Gastrocnemius medialis (tissue), 4 donors: ENCODE results near the gene TMX1. TPM values are rescaled to one million over a fixed set of nuclear protein-coding genes. Genes with fewer than 3 reads are reported as not detected.

Experiments
- ATAC-seq, 2 donors: fragments of 150-250 bp; one replicate each; pipeline ENCODE4 v1.9.1; 2016
- DNase-seq, 2 donors: peaks; one replicate each; pipeline ENCODE4 v3.0.0-alpha.2; 2019
- H3K27ac ChIP-seq, 4 donors: fragments of 200-600 bp; sonication (generic); 1 replicate in 1 of 4; 2 replicates in 3 of 4; pipeline ENCODE4 v1.5.1; 2016 to 2018; ENCODE audit warnings: mild to moderate bottlenecking in 2 of 4, moderate library complexity in 1 of 4
- H3K27me3 ChIP-seq, 3 donors: fragments of 200-600 bp; sonication (generic) in 2 of 3; 1 replicate in 1 of 3; 2 replicates in 2 of 3; pipeline versions ENCODE4 v1.5.1 to v1.6.0; 2016 to 2019; ENCODE audit warnings: mild to moderate bottlenecking in 1 of 3, moderate library complexity in 1 of 3
- H3K36me3 ChIP-seq, 2 donors: fragments of 200-600 bp; sonication (generic) in 1 of 2; one replicate each; pipeline ENCODE4 v1.5.1; 2017 to 2018
- H3K4me1 ChIP-seq, 2 donors: fragments of 200-600 bp; sonication (generic) in 1 of 2; one replicate each; pipeline ENCODE4 v1.5.1; 2016 to 2017; ENCODE audit warnings: mild to moderate bottlenecking in 2 of 2
- H3K4me3 ChIP-seq, 4 donors: fragments of 200-600 bp; sonication (generic) in 3 of 4; 1 replicate in 1 of 4; 2 replicates in 3 of 4; pipeline ENCODE4 v1.5.1; 2016 to 2019; ENCODE audit warnings: mild to moderate bottlenecking in 2 of 4
- H3K9me3 ChIP-seq, 3 donors: fragments of 200-600 bp; sonication (generic) in 2 of 3; 1 replicate in 1 of 3; 2 replicates in 2 of 3; pipeline ENCODE4 v1.5.1; 2016 to 2019
- POLR2A ChIP-seq, 2 donors: fragments of 450-650 bp; IDR thresholded peaks; one replicate each; pipeline ENCODE4 v1.6.1; 2017; ENCODE audit warnings: antibody characterized with exemption in 2 of 2, mild to moderate bottlenecking in 2 of 2, moderate library complexity in 2 of 2
- in situ Hi-C, 4 donors: fragments of 200-750 bp; cut with MboI; loops; one replicate each; pipeline versions ENCODE4 v1.15.0 to v1.8.0; 2017; ENCODE audit warnings: low sequenced_read_pairs in 4 of 4
- intact Hi-C: fragments of 100-400 bp; cut with DNase I; formaldehyde crosslinking; loops from one replicate; pipeline ENCODE4 v1.15.1; 2023; ENCODE audit warnings: low total_unique reads
- total RNA-seq, 4 donors: library from RNA; depleted of rRNA; stranded (reverse); fragments of >200 nt; gene quantifications; one replicate each; pipeline versions ENCODE4 v1.1.0 to v1.2.3, GENCODE V29; 2016
- TF ChIP-seq, protein P1 (sequence below), 5 experiments: fragments of 450-650 bp in 3 of 5; fragments of 200-600 bp in 2 of 5; sonication (generic) in 2 of 5; IDR thresholded peaks in 4 of 5; conservative IDR thresholded peaks in 1 of 5; 1 replicate in 4 of 5; 2 replicates in 1 of 5; pipeline ENCODE4 v1.5.1; 2016 to 2019; ENCODE audit warnings: antibody characterized with exemption in 5 of 5, mild to moderate bottlenecking in 3 of 5, moderate library complexity in 3 of 5

Gene TMX1
- total RNA-seq, 4 donors from 2014 or later = 13.5 to 17.3 (median 15.7) TPM

DNA sequence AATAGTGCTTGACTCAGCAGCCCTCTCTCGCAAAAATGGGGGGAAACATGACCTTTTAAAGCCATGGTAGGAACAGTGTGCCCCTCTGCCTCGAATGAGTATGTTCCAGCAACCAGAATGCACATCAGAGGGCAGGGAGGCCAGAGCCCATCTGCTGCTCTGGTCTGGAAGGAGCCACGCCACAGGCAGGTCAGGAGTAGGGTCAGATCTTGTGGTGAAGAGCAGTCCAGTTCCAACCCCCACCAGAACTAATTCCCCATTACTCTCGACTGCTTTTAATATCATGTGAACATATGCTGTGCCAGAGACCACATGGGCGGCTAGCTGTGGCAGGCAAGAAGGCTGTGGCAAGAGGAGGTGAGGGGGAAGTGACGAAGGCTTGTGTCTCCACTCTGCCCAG lies 34.6 kb upstream of the TMX1 start:
- DNase-seq (no peak), ATAC-seq (no peak)
- no peak overlapping the region for H3K27ac ChIP-seq
- intact Hi-C loops (no loop called here), in situ Hi-C loops (loop anchor here in 1 of 4 donors (25.0 kb wide), 1 partner anchor 243 kb away; no protein-coding TSS in a partner anchor)
- no peaks in the 10 kb centered on the region for H3K4me1 ChIP-seq
- H3K4me3 ChIP-seq = no peak overlapping the region
- no peak for TF ChIP-seq POLR2A (IDR thresholded peaks at IDR 0.05)
- TF ChIP-seq, protein P1, sequence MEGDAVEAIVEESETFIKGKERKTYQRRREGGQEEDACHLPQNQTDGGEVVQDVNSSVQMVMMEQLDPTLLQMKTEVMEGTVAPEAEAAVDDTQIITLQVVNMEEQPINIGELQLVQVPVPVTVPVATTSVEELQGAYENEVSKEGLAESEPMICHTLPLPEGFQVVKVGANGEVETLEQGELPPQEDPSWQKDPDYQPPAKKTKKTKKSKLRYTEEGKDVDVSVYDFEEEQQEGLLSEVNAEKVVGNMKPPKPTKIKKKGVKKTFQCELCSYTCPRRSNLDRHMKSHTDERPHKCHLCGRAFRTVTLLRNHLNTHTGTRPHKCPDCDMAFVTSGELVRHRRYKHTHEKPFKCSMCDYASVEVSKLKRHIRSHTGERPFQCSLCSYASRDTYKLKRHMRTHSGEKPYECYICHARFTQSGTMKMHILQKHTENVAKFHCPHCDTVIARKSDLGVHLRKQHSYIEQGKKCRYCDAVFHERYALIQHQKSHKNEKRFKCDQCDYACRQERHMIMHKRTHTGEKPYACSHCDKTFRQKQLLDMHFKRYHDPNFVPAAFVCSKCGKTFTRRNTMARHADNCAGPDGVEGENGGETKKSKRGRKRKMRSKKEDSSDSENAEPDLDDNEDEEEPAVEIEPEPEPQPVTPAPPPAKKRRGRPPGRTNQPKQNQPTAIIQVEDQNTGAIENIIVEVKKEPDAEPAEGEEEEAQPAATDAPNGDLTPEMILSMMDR (IDR thresholded peaks at IDR 0.05 in 4 of 5, conservative IDR thresholded peaks at IDR 0.05 in 1 of 5) = no peak
- no peaks in the 10 kb centered on the region for H3K9me3 ChIP-seq
- H3K27me3 ChIP-seq = no peaks in the 10 kb centered on the region
- no peaks in the 10 kb centered on the region for H3K36me3 ChIP-seq

DNA sequence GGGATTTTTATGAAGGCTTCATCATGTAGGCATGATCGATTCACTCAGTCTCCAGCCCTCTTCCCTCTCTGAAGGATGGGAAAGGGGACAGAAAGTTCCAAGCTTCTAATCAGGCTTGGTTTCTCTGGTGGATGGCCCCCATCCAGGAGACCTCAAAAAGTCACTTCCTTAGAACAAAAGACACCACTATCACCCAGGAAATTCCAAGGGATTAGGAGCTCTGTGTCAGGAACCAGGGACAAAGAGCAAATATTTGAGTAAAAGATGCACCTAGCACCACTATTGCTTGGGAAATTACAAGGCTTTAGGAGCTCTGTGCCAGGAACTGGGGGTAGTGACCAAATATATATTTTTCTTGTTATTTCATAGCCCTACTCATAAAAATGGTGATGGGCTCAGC lies 33.6 kb upstream of the TMX1 start:
- Histone ChIP-seq H3K9me3 (no peaks in the 10 kb centered on the region), H3K4me3 (no peak overlapping the region), H3K4me1 (no peaks in the 10 kb centered on the region), H3K27ac (no peak overlapping the region), H3K36me3 (no peaks in the 10 kb centered on the region), H3K27me3 (no peaks in the 10 kb centered on the region)
- no peak for DNase-seq
- ATAC-seq = no peak
- in situ Hi-C loops = loop anchor here in 1 of 4 donors (25.0 kb wide), 1 partner anchor 244 kb away; no protein-coding TSS in a partner anchor
- TF ChIP-seq POLR2A (IDR thresholded peaks at IDR 0.05) = no peak
- TF ChIP-seq, protein P1 (IDR thresholded peaks at IDR 0.05 in 4 of 5, conservative IDR thresholded peaks at IDR 0.05 in 1 of 5) = no peak
- intact Hi-C loops = no loop called here

DNA sequence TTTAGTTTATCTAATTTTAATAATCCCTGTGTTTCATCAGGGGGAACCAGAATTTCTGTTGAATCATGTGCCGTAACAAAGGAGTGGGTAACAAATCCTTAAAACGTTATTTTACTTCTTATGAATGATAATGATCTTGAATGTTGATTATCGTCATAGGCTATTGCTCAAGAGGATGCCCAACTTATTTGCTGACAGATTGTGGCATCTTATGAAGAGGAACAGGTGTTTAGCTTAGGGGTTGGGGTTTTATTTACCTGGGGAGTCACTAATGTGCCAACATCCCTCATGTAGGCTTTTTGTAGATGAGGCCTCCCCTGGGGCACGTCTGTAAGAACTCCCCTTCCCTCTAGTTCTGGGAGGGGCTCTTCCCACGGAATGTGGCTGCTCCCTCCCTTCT lies 32.4 kb upstream of the TMX1 start:
- in situ Hi-C loops = loop anchor here in 1 of 4 donors (25.0 kb wide), 1 partner anchor 245 kb away; no protein-coding TSS in a partner anchor

DNA sequence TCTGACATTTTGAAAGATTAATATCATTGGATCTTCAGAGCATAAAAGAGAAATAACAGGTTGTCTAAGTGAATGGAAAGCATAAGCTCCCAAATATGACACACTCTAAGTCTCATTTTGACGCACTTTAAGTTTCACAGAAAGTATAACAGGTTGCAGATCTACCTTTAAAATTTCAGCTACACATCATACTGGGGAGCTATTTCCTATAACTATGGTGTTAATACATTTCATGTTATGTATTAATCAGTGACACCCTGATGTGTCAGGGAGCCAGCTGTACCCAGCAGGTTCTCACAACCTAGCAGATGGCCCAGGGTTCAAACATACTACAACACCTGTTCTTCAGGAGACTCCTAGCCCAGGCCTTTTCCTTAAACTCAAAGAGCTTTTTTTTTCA lies 31.1 kb upstream of the TMX1 start:
- Histone ChIP-seq H3K4me1 (no peaks in the 10 kb centered on the region), H3K27ac (no peak overlapping the region), H3K27me3 (no peaks in the 10 kb centered on the region), H3K4me3 (no peak overlapping the region), H3K36me3 (no peaks in the 10 kb centered on the region), H3K9me3 (no peaks in the 10 kb centered on the region)
- DNase-seq (no peak), ATAC-seq (no peak)
- TF ChIP-seq, protein P1 (IDR thresholded peaks at IDR 0.05 in 4 of 5, conservative IDR thresholded peaks at IDR 0.05 in 1 of 5) = no peak
- no peak for TF ChIP-seq POLR2A (IDR thresholded peaks at IDR 0.05)
- in situ Hi-C loops (loop anchor here in 1 of 4 donors (25.0 kb wide), 1 partner anchor 247 kb away; no protein-coding TSS in a partner anchor), intact Hi-C loops (no loop called here)

More for the DNA sequence above, 32.4 kb upstream of the TMX1 start:
- DNase-seq (no peak), ATAC-seq (no peak)
- Histone ChIP-seq H3K27me3 (no peaks in the 10 kb centered on the region), H3K4me3 (no peak overlapping the region), H3K9me3 (no peaks in the 10 kb centered on the region), H3K27ac (no peak overlapping the region), H3K36me3 (no peaks in the 10 kb centered on the region), H3K4me1 (no peaks in the 10 kb centered on the region)
- intact Hi-C loops = no loop called here
- no peak for TF ChIP-seq POLR2A (IDR thresholded peaks at IDR 0.05)
- TF ChIP-seq, protein P1 (IDR thresholded peaks at IDR 0.05 in 4 of 5, conservative IDR thresholded peaks at IDR 0.05 in 1 of 5) = no peak

DNA sequence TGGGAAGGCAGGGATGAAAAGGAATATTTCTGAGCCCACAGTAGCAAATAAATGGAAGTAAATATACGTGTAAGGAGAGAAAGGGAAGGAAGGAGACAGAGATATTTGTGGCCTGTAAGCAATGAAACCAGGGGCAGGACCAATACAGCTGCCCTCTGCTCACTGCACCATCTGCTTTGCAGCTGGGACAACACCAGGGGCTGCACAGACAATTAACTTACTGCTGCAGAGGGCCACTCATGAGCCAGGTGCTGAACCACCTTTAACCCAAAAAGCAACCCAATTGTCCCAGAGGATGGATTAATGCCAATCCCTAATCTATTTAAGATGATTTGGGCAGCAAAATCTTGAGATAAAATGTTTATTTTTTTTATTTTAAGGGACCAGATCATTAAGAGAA lies 30.6 kb upstream of the TMX1 start:
- H3K4me3 ChIP-seq = no peak overlapping the region
- in situ Hi-C loops (loop anchor here in 1 of 4 donors (25.0 kb wide), 1 partner anchor 247 kb away; no protein-coding TSS in a partner anchor), intact Hi-C loops (no loop called here)
- DNase-seq (no peak), ATAC-seq (no peak)
- no peaks in the 10 kb centered on the region for H3K27me3 ChIP-seq
- no peaks in the 10 kb centered on the region for H3K9me3 ChIP-seq
- no peak overlapping the region for H3K27ac ChIP-seq
- no peak for TF ChIP-seq POLR2A (IDR thresholded peaks at IDR 0.05)
- TF ChIP-seq, protein P1 (IDR thresholded peaks at IDR 0.05 in 4 of 5, conservative IDR thresholded peaks at IDR 0.05 in 1 of 5) = no peak
- H3K36me3 ChIP-seq = no peaks in the 10 kb centered on the region
- H3K4me1 ChIP-seq = no peaks in the 10 kb centered on the region
